Esophagus squamous epithelium (tissue), 4 donors: ENCODE measurements around the gene AHDC1.

Experiments
- CTCF ChIP-seq, 6 experiments: fragments of 450-650 bp in 4 of 6; fragments of 200-600 bp in 2 of 6; sonication (generic) in 2 of 6; IDR thresholded peaks; one replicate each; pipeline ENCODE4 v1.5.1; 2016 to 2019; ENCODE audit warnings: antibody characterized with exemption in 6 of 6, mild to moderate bottlenecking in 4 of 6, moderate library complexity in 4 of 6
- POLR2A ChIP-seq, 4 donors: fragments of 450-650 bp; IDR thresholded peaks; one replicate each; pipeline ENCODE4 v1.6.1; 2017; ENCODE audit warnings: antibody characterized with exemption in 4 of 4, mild to moderate bottlenecking in 4 of 4, moderate library complexity in 3 of 4

- TF ChIP-seq CTCF (IDR thresholded peaks at IDR 0.05) (no peak), POLR2A (IDR thresholded peaks at IDR 0.05) (no peak)
Measured at GRCh38 chr1:27592232-27592930, 11.6 kb downstream of the AHDC1 start.
